Neuronal stem cell (in vitro differentiated cells): ENCODE measurements around the gene LCP2.

Experiments
- DNase-seq: peaks from one replicate; pipeline ENCODE4 v3.0.0-alpha.2; 2013; ENCODE audit warnings: low spot score
- H2AFZ ChIP-seq: one replicate; pipeline ENCODE4 v1.6.1; 2013; ENCODE audit warnings: mild to moderate bottlenecking, low read length, inconsistent platforms
- H2AK5ac ChIP-seq: 2 replicates; pipeline ENCODE4 v1.6.1; 2013; ENCODE audit warnings: low read depth, mild to moderate bottlenecking, inconsistent platforms, low read length, moderate library complexity, mixed read lengths
- H2BK120ac ChIP-seq: 2 replicates; pipeline ENCODE4 v1.6.1; 2013; ENCODE audit warnings: low read depth, mild to moderate bottlenecking, inconsistent platforms, low read length, moderate library complexity, mixed read lengths
- H2BK12ac ChIP-seq: one replicate; pipeline ENCODE4 v1.6.1; 2013; ENCODE audit warnings: low read length, inconsistent platforms
- H2BK15ac ChIP-seq: 2 replicates; pipeline ENCODE4 v1.6.1; 2013; ENCODE audit warnings: mild to moderate bottlenecking, low read length, inconsistent platforms, mixed read lengths
- H2BK5ac ChIP-seq: one replicate; pipeline ENCODE4 v1.6.1; 2013; ENCODE audit warnings: inconsistent platforms, mild to moderate bottlenecking, low read length, moderate library complexity
- H3K14ac ChIP-seq: one replicate; pipeline ENCODE4 v1.6.1; 2013; ENCODE audit warnings: low read length, inconsistent platforms
- H3K18ac ChIP-seq: 2 replicates; pipeline ENCODE4 v1.6.1; 2013; ENCODE audit warnings: low read length, inconsistent platforms
- H3K23ac ChIP-seq: 2 replicates; pipeline ENCODE4 v1.6.1; 2013; ENCODE audit warnings: low read depth, mild to moderate bottlenecking, mixed read lengths, low read length, inconsistent platforms; ENCODE audit not compliant: poor library complexity
- H3K27ac ChIP-seq: replicated peaks from 3 replicates; pipeline ENCODE4 v1.5.1; 2013; ENCODE audit warnings: low read length, inconsistent platforms
- H3K27me3 ChIP-seq, 3 experiments: 2 replicates each; pipeline ENCODE4 v1.6.1; 2013; ENCODE audit warnings: low read length in 3 of 3, mild to moderate bottlenecking in 2 of 3, inconsistent platforms in 1 of 3, low read depth in 1 of 3, mixed read lengths in 1 of 3, moderate library complexity in 1 of 3; ENCODE audit not compliant: control insufficient read depth in 3 of 3, insufficient read depth in 3 of 3
- H3K36me3 ChIP-seq, 2 donors: replicated peaks in 1 of 2; 2 replicates each; pipeline ENCODE4 v1.6.1; 2013; ENCODE audit warnings: low read length in 2 of 2; ENCODE audit not compliant: control insufficient read depth in 2 of 2, insufficient read depth in 2 of 2
- H3K4ac ChIP-seq: 2 replicates; pipeline ENCODE4 v1.6.1; 2013; ENCODE audit warnings: inconsistent platforms, mild to moderate bottlenecking, low read length, moderate library complexity
- H3K4me1 ChIP-seq, 2 donors: 1 replicate in 1 of 2; 2 replicates in 1 of 2; pipeline ENCODE4 v1.6.1; 2013; ENCODE audit warnings: low read length in 2 of 2, low read depth in 1 of 2; ENCODE audit not compliant: control insufficient read depth in 2 of 2, insufficient read depth in 1 of 2
- H3K4me2 ChIP-seq: one replicate; pipeline ENCODE4 v1.6.1; 2013; ENCODE audit warnings: mild to moderate bottlenecking, low read length, inconsistent platforms; ENCODE audit not compliant: insufficient read depth, poor library complexity, severe bottlenecking
- H3K4me3 ChIP-seq, 2 donors: 2 replicates each; pipeline ENCODE4 v1.5.1; 2013; ENCODE audit warnings: low read length in 2 of 2, mild to moderate bottlenecking in 2 of 2, inconsistent platforms in 1 of 2, moderate library complexity in 1 of 2
- H3K79me1 ChIP-seq: one replicate; pipeline ENCODE4 v1.6.1; 2013; ENCODE audit warnings: low read depth, mild to moderate bottlenecking, inconsistent platforms, low read length, moderate library complexity
- H3K9ac ChIP-seq: one replicate; pipeline ENCODE4 v1.6.1; 2013; ENCODE audit warnings: mild to moderate bottlenecking, low read depth, low read length, inconsistent platforms; ENCODE audit not compliant: poor library complexity
- H3K9me3 ChIP-seq, 2 donors: replicated peaks in 1 of 2; 2 replicates each; pipeline versions ENCODE3 to v1.6.1; 2013; ENCODE audit warnings: low read length in 2 of 2, mild to moderate bottlenecking in 2 of 2, inconsistent platforms in 1 of 2, low read depth in 1 of 2, mixed read lengths in 1 of 2, moderate library complexity in 1 of 2; ENCODE audit not compliant: control insufficient read depth in 2 of 2, insufficient read depth in 1 of 2
- H4K8ac ChIP-seq: one replicate; pipeline ENCODE4 v1.6.1; 2013; ENCODE audit warnings: low read depth, mild to moderate bottlenecking, inconsistent platforms, low read length, moderate library complexity
- H4K91ac ChIP-seq: one replicate; pipeline ENCODE4 v1.6.1; 2013; ENCODE audit warnings: low read length, low read depth, mild to moderate bottlenecking, inconsistent platforms; ENCODE audit not compliant: poor library complexity
- WGBS, 2 donors: extraction: QIAGEN DNeasy Blood & Tissue Kit; methylation state at CpG; one replicate each; pipeline ENCODE4 v1.1.7; 2013; ENCODE audit warnings: missing lambda C conversion rate in 2 of 2, mixed read lengths in 1 of 2; ENCODE audit not compliant: insufficient read length in 2 of 2, insufficient replicate concordance in 1 of 2; ENCODE audit errors: extremely low coverage in 2 of 2; 5-methylcytosine and 5-hydroxymethylcytosine counted together

Gene LCP2

GRCh38 chr5:170233358-170233892 lies 64.2 kb downstream of the LCP2 start:
- no peak for DNase-seq

GRCh38 chr5:170232786-170233185 lies 64.8 kb downstream of the LCP2 start, which contains the start of gene C5orf58:
Gene C5orf58, plus strand, starts transcription at chr5:170232985. Its CDS starts 1,992 bp downstream, at chr5:170234977.
- H4K8ac ChIP-seq: no peak within 1 kb of the TSS
- peak within 1 kb of the TSS; percentile 82 for H3K14ac ChIP-seq
- H3K27me3 ChIP-seq: no peaks in the 10 kb centered on the region
- no peak within 1 kb of the TSS for H3K4me3 ChIP-seq
- H3K36me3 ChIP-seq: no peaks in the 10 kb centered on the region
- H3K27ac ChIP-seq: no peak within 1 kb of the TSS
- peaks cover 0 to 3% of the 10 kb centered on the region in 2 donors for H3K9me3 ChIP-seq
- peak within 1 kb of the TSS; percentile 84 for H3K18ac ChIP-seq
- H2BK120ac ChIP-seq: peak within 1 kb of the TSS; percentile 89
- peak within 1 kb of the TSS; percentile 66 for H2BK5ac ChIP-seq
- no peaks in the 10 kb centered on the region for H3K79me1 ChIP-seq
- H3K4ac ChIP-seq: no peak within 1 kb of the TSS
- H2BK15ac ChIP-seq: peak within 1 kb of the TSS; percentile 93
- no peak within 1 kb of the TSS for H4K91ac ChIP-seq
- no peak within 1 kb of the TSS for H3K4me2 ChIP-seq
- DNase-seq: no peak
- H2AFZ ChIP-seq: no peak within 1 kb of the TSS
- no peak within 1 kb of the TSS for H3K9ac ChIP-seq
- no CpG with 5 or more reads among the region's 27 CpGs for WGBS, 2 donors
- peak within 1 kb of the TSS; percentile 94 for H2AK5ac ChIP-seq
- peaks cover 0 to 5% of the 10 kb centered on the region in 2 donors for H3K4me1 ChIP-seq
- H2BK12ac ChIP-seq: no peak within 1 kb of the TSS
- no peak within 1 kb of the TSS for H3K23ac ChIP-seq

More at GRCh38 chr5:170233358-170233892, 64.2 kb downstream of the LCP2 start:
- Histone ChIP-seq H2AK5ac (peak overlapping the region; percentile 94), H3K36me3 (no peaks in the 10 kb centered on the region), H3K27ac (no peak overlapping the region), H3K4me1 (peaks cover 0 to 5% of the 10 kb centered on the region in 2 donors), H3K27me3 (no peaks in the 10 kb centered on the region), H4K8ac (no peak overlapping the region), H2AFZ (no peak overlapping the region), H4K91ac (no peak overlapping the region), H2BK15ac (peak overlapping the region; percentile 93), H2BK5ac (peak overlapping the region; percentile 66), H3K4me3 (no peak overlapping the region), H3K4ac (no peak overlapping the region), H3K23ac (no peak overlapping the region), H3K9ac (no peak overlapping the region), H3K14ac (peak overlapping the region; percentile 82), H3K4me2 (no peak overlapping the region), H3K9me3 (peaks cover 0 to 3% of the 10 kb centered on the region in 2 donors), H2BK120ac (peak overlapping the region; percentile 89), H3K79me1 (no peaks in the 10 kb centered on the region), H3K18ac (peak overlapping the region; percentile 84), H2BK12ac (no peak overlapping the region)
- WGBS, 2 donors: no CpG with 5 or more reads among the region's 18 CpGs

- Histone ChIP-seq H3K14ac (no peak overlapping the region), H3K4me2 (no peak overlapping the region), H3K27ac (no peak overlapping the region), H3K36me3 (no peaks in the 10 kb centered on the region), H2BK120ac (no peak overlapping the region), H2BK12ac (no peak overlapping the region), H3K9ac (no peak overlapping the region), H3K4me3 (no peak overlapping the region), H2AFZ (no peak overlapping the region), H2AK5ac (no peak overlapping the region), H3K27me3 (no peaks in the 10 kb centered on the region), H2BK15ac (no peak overlapping the region), H4K91ac (no peak overlapping the region), H3K4me1 (peaks cover 0 to 7% of the 10 kb centered on the region in 2 donors), H2BK5ac (no peak overlapping the region), H3K79me1 (no peaks in the 10 kb centered on the region), H3K23ac (no peak overlapping the region), H4K8ac (no peak overlapping the region), H3K18ac (no peak overlapping the region), H3K9me3 (peaks cover 0 to 3% of the 10 kb centered on the region in 2 donors), H3K4ac (no peak overlapping the region)
- no peak for DNase-seq
- WGBS, 2 donors: no CpG with 5 or more reads among the region's 6 CpGs
Observed at GRCh38 chr5:170228762-170229435, 68.7 kb downstream of the LCP2 start.

GRCh38 chr5:170226661-170227060 lies 70.9 kb downstream of the LCP2 start:
- Histone ChIP-seq H3K9me3 (no peaks in the 10 kb centered on the region), H3K9ac (no peak overlapping the region), H3K14ac (no peak overlapping the region), H2BK15ac (no peak overlapping the region), H3K4me3 (no peak overlapping the region), H2BK5ac (no peak overlapping the region), H4K8ac (no peak overlapping the region), H3K4me2 (no peak overlapping the region), H3K4ac (no peak overlapping the region), H4K91ac (no peak overlapping the region), H3K27ac (no peak overlapping the region), H2BK12ac (no peak overlapping the region), H3K27me3 (no peaks in the 10 kb centered on the region), H3K18ac (no peak overlapping the region), H2AFZ (no peak overlapping the region), H2BK120ac (no peak overlapping the region), H3K4me1 (peaks cover 0 to 10% of the 10 kb centered on the region in 2 donors), H3K36me3 (no peaks in the 10 kb centered on the region), H3K79me1 (no peaks in the 10 kb centered on the region), H2AK5ac (no peak overlapping the region), H3K23ac (no peak overlapping the region)
- no peak for DNase-seq
- WGBS, 2 donors: no CpG with 5 or more reads among the region's 2 CpGs
